HL-60/S4 treated with phorbol 12-myristate 13-acetate at 8.2 ng/mL for 4 days and 3 days (cell line): ENCODE data around the gene PEAK3.

Experiments used
- in situ Hi-C: fragments of 300-500 bp; cut with MboI; formaldehyde crosslinking; loops from 2 replicates; pipeline ENCODE4 v1.15.0; 2022; ENCODE audit warnings: low sequenced_read_pairs

Gene PEAK3

GRCh38 chr19:2227415-2228156 lies 54.4 kb downstream of the PEAK3 start:
- in situ Hi-C loops, result no loop called here

DNA sequence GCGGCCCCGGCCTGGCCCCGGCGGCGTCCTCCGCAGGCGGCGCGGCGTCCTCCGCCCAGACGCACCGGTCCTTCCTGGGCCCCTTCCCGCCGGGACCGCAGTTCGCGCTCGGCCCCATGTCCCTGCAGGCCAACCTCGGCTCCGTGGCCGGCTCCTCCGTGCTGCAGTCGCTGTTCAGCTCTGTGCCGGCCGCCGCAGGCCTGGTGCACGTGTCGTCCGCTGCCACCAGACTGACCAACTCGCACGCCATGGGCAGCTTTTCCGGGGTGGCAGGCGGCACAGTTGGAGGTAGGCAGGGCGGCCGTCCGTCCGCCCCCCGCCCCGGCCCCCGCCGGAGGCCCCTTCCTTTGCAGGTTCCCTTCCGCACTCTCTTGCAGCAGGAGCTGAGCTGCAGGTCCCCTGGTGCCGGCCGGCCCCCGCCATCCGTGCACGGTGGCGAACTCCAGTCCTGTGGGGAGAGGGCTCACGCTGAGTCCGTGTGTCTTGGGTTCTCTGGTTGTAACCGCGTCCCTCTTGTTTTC lies 55.1 kb downstream of the PEAK3 start:
- in situ Hi-C loops, result no loop called here

DNA sequence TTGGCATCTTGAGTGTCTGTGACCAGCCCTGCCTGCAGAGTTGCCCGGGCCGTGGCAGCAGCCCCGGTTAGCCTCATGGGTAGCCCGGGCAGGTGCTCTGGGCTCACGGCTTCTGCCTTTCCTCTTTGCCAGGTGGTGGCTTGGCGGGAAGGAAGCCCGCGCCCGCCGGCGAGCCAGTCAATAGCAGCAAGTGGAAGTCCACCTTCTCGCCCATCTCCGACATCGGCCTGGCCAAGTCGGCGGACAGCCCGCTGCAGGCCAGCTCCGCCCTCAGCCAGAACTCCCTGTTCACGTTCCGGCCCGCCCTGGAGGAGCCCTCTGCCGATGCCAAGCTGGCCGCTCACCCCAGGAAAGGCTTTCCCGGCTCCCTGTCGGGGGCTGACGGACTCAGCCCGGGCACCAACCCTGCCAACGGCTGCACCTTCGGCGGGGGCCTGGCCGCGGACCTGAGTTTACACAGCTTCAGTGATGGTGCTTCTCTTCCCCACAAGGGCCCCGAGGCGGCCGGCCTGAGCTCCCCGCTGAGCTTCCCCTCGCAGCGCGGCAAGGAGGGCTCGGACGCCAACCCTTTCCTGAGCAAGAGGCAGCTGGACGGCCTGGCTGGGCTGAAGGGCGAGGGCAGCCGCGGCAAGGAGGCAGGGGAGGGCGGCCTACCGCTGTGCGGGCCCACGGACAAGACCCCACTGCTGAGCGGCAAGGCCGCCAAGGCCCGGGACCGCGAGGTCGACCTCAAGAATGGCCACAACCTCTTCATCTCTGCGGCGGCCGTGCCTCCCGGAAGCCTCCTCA lies 55.7 kb downstream of the PEAK3 start:
- in situ Hi-C loops, result no loop called here

GRCh38 chr19:2225415-2226050 lies 56.4 kb downstream of the PEAK3 start:
- in situ Hi-C loops, result no loop called here

DNA sequence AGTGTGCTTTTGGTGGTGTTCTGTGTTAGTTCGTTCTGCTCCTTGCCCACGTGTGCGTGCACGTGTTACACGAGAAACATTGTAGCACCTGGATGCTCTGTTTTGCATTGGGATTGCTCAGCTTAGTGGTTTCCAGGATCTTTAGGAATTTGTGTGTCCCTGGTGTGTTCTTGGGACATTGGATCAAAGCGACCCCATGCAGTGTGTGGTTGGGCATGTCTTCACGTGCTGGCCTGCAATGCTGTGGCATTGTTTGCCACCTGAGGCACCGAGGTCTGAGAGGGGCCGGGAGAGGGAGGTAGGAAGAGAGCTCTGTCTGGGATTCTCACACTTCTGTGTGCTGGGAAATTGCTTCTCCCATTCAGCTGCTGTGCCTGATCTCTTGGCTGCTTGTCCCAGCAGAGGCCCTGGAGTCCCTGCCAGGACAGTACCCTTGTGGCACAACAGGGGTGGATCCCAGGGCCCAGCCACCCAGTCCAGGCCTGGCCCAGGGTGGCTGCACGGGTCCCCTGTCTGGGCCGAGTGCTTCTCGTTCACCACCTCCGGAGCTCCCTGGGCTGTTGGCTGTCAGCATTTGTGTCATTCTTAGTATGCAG lies 57.1 kb downstream of the PEAK3 start:
- in situ Hi-C loops, result no loop called here
